Measurements from ENCODE around the gene GRIN1.
A peak's percentile ranks its signal among the peaks of the same experiment; 100 is the strongest.

GRIN1 gene

GRCh38 chr9:137174722-137175293 is 35.9 kb downstream of the GRIN1 start:
- TF ChIP-seq POLR2A (IDR thresholded peaks at IDR 0.05; ENCODE audit: low read length) (no peak), GATA1 (IDR thresholded peaks at IDR 0.05; ENCODE audit: low read depth, low read length) (no peak)
- no peak for DNase-seq

GRCh38 chr9:137175345-137175961 is 36.5 kb downstream of the GRIN1 start:
- DNase-seq = no peak
- no peak for TF ChIP-seq POLR2A (IDR thresholded peaks at IDR 0.05; ENCODE audit: low read length)
- no peak for TF ChIP-seq GATA1 (IDR thresholded peaks at IDR 0.05; ENCODE audit: low read depth, low read length)

GRCh38 chr9:137176302-137177182 is 37.6 kb downstream of the GRIN1 start:
- TF ChIP-seq GATA1 (IDR thresholded peaks at IDR 0.05; ENCODE audit: low read depth, low read length) (no peak), POLR2A (IDR thresholded peaks at IDR 0.05; ENCODE audit: low read length) (peak; percentile 30)
- peak; percentile 50 to 59 for DNase-seq

- DNase-seq = no peak
- TF ChIP-seq POLR2A (IDR thresholded peaks at IDR 0.05; ENCODE audit: low read length) = no peak
- no peak for TF ChIP-seq GATA1 (IDR thresholded peaks at IDR 0.05; ENCODE audit: low read depth, low read length)
Measured at GRCh38 chr9:137178201-137178938, 39.4 kb downstream of the GRIN1 start.

GRCh38 chr9:137178939-137179630 is 40.1 kb downstream of the GRIN1 start:
- no peak for DNase-seq
- TF ChIP-seq POLR2A (IDR thresholded peaks at IDR 0.05; ENCODE audit: low read length) = no peak
- no peak for TF ChIP-seq GATA1 (IDR thresholded peaks at IDR 0.05; ENCODE audit: low read depth, low read length)

- no peak for TF ChIP-seq GATA1 (IDR thresholded peaks at IDR 0.05; ENCODE audit: low read depth, low read length)
- no peak for TF ChIP-seq POLR2A (IDR thresholded peaks at IDR 0.05; ENCODE audit: low read length)
- DNase-seq = no peak
Measured at GRCh38 chr9:137179761-137180160, 40.8 kb downstream of the GRIN1 start.

GRCh38 chr9:137180491-137180890 is 41.5 kb downstream of the GRIN1 start:
- no peak for DNase-seq
- TF ChIP-seq POLR2A (IDR thresholded peaks at IDR 0.05; ENCODE audit: low read length) = no peak
- TF ChIP-seq GATA1 (IDR thresholded peaks at IDR 0.05; ENCODE audit: low read depth, low read length) = no peak

- DNase-seq = no peak
- TF ChIP-seq GATA1 (IDR thresholded peaks at IDR 0.05; ENCODE audit: low read depth, low read length) (no peak), POLR2A (IDR thresholded peaks at IDR 0.05; ENCODE audit: low read length) (no peak)
Measured at GRCh38 chr9:137181680-137182079, 42.7 kb downstream of the GRIN1 start.

GRCh38 chr9:137182836-137183235 is 43.9 kb downstream of the GRIN1 start:
- no peak for DNase-seq

GRCh38 chr9:137183980-137184595 is 45.1 kb downstream of the GRIN1 start:
- DNase-seq = no peak
- TF ChIP-seq GATA1 (IDR thresholded peaks at IDR 0.05; ENCODE audit: low read depth, low read length) = no peak
- TF ChIP-seq POLR2A (IDR thresholded peaks at IDR 0.05; ENCODE audit: low read length) = no peak

More at GRCh38 chr9:137182836-137183235, 43.9 kb downstream of the GRIN1 start:
- TF ChIP-seq GATA1 (IDR thresholded peaks at IDR 0.05; ENCODE audit: low read depth, low read length) = no peak
- TF ChIP-seq POLR2A (IDR thresholded peaks at IDR 0.05; ENCODE audit: low read length) = no peak

- no peak for TF ChIP-seq GATA1 (IDR thresholded peaks at IDR 0.05; ENCODE audit: low read depth, low read length)
- no peak for TF ChIP-seq POLR2A (IDR thresholded peaks at IDR 0.05; ENCODE audit: low read length)
Measured at GRCh38 chr9:137184881-137185660, 46.1 kb downstream of the GRIN1 start.

GRCh38 chr9:137185921-137186320 is 47.0 kb downstream of the GRIN1 start:
- no peak for DNase-seq
- no peak for TF ChIP-seq POLR2A (IDR thresholded peaks at IDR 0.05; ENCODE audit: low read length)
- no peak for TF ChIP-seq GATA1 (IDR thresholded peaks at IDR 0.05; ENCODE audit: low read depth, low read length)

More at GRCh38 chr9:137184881-137185660, 46.1 kb downstream of the GRIN1 start:
- DNase-seq = no peak
